Jurkat, Clone E6-1 (cell line): Measurements from ENCODE around the gene OCA2.
"Not testable (repeated sequence)": the region's sequence is repeated elsewhere in the genome, so short reads cannot be mapped to it uniquely, and the experiment has no call there.

Experiments
- DNase-seq: peaks from one replicate; pipeline ENCODE4 v3.0.0-alpha.2; 2011; ENCODE audit warnings: low read depth, low spot score
- H3K4me3 ChIP-seq: 2 replicates; pipeline ENCODE4 v1.5.1; 2011; ENCODE audit warnings: mild to moderate bottlenecking, low read length, control low read depth, moderate library complexity

Gene OCA2

DNA sequence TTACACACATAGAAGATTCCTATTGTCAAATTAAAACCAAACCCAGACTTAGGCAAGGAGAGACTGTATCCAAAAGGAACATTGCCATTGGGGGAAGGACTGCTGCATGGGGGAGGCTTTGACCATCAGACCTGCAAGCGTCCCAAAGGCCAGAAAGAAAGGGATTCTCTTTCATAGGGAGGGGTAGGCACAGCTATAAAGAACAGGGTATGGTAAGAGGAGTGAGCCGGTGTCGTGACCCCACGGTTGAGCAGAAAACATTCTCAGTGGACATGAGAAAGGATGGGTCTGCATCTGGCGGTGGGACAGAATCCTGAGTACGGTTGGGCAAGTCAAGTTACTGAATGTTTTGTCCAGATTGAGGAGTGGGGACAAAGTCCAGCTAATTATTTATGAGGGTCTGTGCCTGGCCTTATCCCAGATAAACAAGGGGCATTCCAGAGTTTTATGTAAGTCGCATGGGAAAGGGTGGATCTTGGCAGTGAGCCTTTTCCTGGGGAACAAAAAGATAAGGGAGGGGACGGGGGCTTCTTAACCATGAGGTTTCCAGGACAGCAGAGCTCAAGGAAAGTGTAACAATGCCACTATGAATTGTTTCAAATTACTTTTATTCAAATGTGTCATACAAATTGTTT is 357.8 kb downstream of the OCA2 start:
- no peak overlapping the region for H3K4me3 ChIP-seq
- DNase-seq: no peak

DNA sequence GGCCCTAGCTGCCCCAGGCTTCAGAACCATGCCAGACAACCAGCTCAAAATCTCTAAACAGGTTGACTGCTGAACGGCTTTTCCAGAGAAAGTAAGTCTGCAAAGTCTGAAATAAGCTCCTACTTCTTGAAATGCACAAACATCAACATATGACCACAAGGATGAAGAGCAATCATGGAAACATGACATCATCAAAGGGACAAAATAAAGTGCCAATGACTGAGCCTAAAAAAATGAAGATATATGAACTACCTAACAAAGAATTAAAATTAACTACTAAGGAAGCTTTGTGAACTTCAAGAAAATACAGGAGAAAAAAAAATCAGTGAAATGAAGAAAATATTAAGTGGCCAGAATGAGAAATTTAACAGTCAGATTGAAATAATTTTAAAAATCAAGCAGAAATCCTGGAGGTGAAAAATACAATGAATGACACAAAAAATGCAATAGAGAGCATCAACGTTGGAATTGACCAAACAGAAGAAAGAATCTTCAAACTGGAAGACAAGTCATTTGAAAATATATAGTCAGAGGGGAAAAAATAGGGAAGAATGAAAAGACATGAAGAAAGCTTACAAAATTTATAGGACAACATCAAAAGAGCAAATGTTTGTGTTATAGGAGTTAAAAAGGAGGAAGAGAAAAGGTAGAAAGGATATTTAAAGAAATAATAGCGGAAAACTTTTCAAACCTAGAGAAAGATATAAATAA is 364.2 kb downstream of the OCA2 start:
- no peak for DNase-seq
- no peak overlapping the region for H3K4me3 ChIP-seq

DNA sequence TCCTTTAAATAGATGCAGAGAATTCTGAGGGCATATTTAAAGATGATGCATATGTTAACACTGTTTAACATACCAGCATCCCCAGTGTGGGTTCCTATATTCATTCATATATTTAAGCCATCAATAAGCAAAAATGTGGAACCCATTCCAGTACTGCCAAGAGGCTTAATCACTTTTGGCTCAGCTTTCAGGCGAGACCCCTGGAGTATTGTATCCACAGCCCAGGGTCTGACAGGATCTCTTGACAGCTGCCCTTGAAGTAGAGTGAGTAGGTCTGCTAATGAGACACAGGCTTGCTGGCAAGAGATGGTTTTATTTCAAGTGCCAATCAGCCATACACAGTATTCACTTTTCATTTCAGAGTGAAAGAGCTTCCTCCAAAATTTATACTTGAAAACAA is 367.3 kb downstream of the OCA2 start:
- DNase-seq: no peak
- H3K4me3 ChIP-seq: no peak overlapping the region

DNA sequence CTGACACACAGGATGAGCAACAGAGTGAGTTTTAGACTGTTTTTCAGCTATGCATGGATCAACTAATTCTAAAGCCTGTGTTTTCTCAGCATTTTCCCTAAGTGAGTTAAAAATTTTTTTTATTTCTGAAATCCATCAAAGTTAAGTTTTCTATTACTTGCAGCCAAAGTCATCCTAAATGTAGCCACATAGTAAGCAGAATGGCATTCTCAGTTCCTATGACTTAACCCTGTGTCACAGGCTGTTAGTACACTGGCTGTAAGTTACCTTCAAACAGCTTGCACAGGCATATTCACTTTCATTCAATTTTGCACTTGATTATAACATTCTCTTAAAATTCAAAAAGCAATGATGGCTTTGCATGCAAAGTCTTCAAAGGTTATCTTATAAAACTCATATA is 368.2 kb downstream of the OCA2 start:
- no peak overlapping the region for H3K4me3 ChIP-seq
- no peak for DNase-seq

DNA sequence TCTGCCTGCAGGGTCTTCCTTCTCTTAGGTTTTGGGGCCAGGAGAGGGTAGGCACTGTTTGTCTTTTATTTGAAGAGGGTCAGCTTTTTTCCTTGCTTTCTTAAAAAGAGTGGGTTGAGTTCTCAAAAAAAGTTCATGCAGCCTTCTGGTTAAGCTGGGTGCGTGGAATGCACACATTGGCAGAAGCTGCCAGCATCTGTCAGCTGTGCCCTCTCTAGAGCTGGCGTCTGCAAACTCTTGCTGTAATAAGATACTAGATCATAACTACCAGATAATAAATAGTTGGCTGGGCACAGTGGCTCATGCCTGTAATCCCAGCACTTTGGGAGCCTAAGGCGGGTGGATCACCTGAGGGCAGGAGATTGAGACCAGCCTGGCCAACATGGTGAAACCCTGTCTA is 373.4 kb downstream of the OCA2 start:
- H3K4me3 ChIP-seq: no peak overlapping the region
- no peak for DNase-seq

DNA sequence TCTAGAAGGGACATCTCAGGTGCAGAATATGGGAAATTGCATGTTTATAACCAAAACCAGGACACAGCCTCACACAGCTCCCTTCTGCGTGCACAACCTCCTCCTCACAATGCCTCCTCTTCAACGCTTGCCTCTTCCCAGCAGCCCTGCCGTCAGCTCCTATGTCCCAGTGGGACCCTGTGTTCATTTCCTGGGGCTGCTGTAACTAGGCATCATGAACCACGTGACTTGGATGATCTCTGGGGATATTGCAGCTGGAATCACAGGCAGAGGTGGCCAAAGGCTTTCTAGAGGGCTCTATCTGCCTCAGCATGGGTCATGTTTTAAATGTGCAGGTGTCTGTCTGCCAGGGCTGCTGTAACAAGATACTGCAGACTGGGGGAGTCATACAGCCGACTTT is 375.3 kb downstream of the OCA2 start:
- DNase-seq: no peak

DNA sequence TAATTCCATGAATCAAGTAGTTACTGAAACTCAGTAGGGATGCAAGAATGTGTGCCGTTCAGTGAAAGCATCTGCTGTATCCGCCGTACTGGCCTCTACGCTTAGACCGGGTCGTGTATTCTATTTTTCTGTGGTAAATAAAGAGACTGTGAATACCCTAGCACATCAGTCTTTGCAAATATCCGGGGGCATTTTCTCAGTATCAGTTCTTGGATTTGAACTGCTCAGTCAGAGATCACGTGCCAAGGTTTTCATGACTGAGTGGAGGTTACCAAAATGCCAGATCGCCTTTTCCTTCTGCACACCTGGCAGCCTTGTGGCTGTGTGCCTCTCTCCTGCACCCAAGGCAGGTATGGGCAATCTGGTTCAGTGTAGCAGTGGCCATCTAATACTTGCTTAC is 377.0 kb downstream of the OCA2 start:
- no peak overlapping the region for H3K4me3 ChIP-seq
- DNase-seq: no peak

More for the DNA sequence above, 375.3 kb downstream of the OCA2 start:
- no peak overlapping the region for H3K4me3 ChIP-seq

DNA sequence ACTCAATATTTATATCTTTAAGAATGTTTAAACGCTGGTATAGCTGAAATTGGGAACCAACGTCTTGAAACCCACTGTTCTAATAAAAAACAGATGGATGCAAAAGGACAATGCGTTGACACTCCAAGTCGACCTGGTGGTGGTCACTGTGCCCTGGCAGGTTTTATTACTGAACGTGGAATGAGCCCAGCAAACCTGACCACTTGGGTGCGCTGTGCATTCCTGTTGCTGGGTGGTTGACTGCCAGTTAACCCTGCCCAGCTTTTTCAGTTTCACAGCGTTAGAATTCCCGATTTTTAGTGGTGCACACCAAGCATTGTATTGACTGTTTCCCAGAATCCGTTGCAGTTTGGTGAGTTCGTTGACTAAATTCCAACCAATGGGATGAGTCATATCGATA is 384.4 kb downstream of the OCA2 start:
- no peak overlapping the region for H3K4me3 ChIP-seq
- no peak for DNase-seq

DNA sequence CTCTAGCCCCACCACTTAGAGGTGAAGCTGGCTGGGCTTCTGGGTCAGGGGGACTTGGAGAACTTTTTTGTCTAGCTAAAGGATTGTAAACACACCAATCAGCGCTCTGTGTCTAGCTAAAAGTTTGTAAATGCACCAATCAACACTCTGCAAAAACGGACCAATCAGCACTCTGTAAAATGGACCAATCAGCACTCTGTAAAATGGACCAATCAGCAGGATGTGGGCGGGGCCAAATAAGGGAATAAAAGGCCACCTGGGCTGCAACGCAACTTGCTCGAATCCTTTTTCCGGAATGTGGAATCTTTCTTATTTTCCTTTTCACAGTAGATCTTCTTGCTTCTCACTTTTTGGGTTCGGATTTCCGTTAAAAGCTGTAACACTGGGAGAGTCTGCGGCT is 385.3 kb downstream of the OCA2 start:
- not testable (repeated sequence) for H3K4me3 ChIP-seq, DNase-seq

DNA sequence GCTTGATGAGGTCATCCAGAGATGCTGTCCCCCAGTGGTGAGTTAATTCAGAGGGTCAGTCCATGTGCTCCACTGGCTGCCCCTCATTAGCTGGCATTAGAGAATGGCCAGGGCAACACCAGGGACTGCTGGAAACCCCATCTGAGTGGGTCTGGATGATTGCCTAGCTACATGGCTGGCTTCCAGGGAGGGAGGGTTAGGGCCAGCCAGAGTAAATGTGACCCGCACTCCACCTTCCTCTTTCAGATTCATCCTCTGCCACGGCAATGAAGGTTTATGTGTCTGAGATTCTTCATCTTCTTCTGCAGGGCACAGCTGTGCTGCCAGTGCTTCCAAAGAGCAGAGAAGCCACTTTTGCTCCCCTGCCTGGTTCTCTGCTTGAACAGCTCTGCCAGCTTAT is 391.9 kb downstream of the OCA2 start:
- no peak for DNase-seq

DNA sequence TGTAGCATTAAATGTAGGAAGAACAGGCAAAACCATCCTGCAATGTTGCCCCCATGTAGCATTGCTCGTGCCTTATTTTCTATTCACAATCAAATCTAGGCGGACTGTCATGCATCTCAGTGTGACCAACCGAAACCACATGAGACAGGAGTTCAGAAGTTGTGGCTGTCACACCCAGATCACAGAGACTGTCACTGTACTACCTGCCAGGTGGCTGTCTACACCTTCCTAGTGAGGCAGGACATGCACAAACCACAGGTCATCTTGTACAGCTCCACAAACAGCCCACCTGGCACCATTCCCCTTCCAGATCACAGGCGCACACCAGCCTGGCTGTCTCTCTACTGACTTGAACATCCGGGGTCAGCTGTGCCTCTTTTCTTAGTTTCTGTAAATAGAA is 392.8 kb downstream of the OCA2 start:
- no peak for DNase-seq
- H3K4me3 ChIP-seq: no peak overlapping the region

More for the DNA sequence above, 391.9 kb downstream of the OCA2 start:
- no peak overlapping the region for H3K4me3 ChIP-seq

DNA sequence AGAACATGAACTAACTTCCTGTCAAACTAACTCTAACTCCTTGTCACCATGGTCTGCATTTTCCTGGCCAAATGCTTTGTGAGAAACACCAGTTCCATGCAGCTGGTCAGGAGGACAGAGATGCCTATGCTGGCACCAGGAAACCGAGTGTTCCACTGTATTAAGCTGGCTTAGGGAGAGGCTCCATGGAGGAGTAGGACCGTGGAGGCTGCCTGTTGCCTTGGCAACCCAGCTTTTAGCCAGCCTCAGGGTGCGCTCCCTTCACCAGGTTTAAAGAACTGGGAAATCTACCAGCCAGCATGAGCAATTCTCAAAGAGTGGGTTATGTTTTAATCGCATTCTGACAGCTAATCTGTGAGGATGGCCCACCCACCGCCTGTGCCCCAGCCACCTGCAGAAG is 394.1 kb downstream of the OCA2 start:
- H3K4me3 ChIP-seq: no peak overlapping the region
- no peak for DNase-seq
